ENCODE data around the gene GAL3ST2.
"Not testable (repeated sequence)": the region's sequence is repeated elsewhere in the genome, so short reads cannot be mapped to it uniquely, and the experiment has no call there.

The GAL3ST2 gene

DNA sequence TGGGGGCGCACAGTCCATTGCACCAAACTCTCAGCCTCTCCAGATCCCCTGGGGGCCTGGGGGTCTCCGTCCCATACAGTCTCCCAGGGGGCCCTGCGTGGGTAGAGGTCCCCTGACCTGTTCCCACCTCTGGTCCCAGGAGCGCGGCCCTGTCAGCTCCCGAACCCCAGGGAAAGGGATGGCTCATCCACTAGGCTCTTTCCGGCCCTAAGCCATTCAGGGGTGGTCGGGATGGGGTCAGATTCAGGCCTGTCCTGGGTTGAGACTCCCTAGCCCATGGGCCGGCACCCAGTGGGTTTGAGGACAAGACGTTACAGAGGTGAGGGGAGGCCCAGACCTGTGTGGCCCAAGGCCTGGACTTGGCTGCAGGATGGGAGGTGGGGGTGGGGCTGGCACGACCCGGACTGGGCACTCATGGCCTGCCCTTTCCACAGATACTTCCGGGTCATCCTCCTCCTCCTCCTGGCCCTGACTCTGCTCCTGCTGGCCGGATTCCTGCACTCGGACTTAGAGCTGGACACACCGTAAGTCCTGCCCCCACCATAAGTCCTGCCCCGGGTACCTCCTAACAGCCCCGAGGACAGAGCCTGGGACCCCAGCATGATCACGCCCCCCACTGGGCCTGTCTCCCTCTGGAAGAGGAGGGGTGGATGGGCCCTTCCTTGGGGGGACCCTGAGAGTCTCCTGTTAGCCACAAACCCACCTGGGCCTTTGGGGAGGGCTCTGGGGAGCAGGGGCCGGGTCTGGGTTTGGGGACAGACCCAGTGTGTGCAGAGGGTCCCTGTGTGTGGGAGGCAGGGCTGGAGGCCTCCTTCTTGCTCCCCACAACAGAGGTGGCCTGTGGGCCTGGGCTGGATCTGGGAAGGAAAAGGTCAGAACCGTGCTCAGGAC is 22.3 kb downstream of the GAL3ST2 start:
- no peak for TF ChIP-seq CTCF (IDR thresholded peaks at IDR 0.05; ENCODE audit: low read depth, low read length, missing control alignments)
- H3K4me3 ChIP-seq (replicated peaks; ENCODE audit: low read depth, low read length), result no peak overlapping the region
- DNase-seq (ENCODE audit: extremely low read depth, low read depth), result no peak

DNA sequence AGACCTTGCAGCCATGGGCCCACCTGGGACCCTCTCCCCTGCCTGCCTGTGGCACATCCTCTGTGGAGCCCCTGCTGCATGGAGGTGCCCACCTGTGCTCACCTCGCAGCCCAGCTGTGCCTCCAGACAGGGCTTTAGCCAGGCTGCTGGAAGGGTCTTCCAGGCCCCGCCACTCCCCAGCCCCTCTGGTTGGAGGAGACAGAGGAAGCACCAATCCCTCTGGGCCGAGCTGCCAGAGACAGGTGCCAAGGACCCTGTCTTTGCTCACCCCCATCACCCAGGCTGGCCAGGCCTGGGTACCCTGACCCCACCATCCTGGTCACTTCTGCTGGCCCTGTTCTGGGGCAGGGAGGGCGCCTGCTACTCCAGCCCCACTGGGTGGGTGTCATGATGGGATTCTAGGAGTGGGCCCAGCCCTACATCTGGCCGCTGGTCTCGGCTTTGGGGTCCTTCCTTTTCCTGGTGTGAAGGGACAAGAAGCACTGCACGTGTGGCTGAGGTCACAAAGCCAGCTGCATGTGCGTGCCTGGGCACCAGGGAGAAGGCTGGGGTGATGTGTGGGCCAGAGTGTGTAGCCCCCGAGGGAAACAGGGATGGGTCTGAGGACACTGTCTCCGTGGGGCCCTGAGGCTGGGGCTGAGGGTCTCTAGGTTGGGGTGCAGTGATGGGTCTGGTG is 23.0 kb downstream of the GAL3ST2 start:
- no peak overlapping the region for H3K4me3 ChIP-seq (replicated peaks; ENCODE audit: low read depth, low read length)
- no peak for DNase-seq (ENCODE audit: extremely low read depth, low read depth)
- no peak for TF ChIP-seq CTCF (IDR thresholded peaks at IDR 0.05; ENCODE audit: low read depth, low read length, missing control alignments)

- DNase-seq (ENCODE audit: extremely low read depth, low read depth); H3K4me3 ChIP-seq (replicated peaks; ENCODE audit: low read depth, low read length): not testable (repeated sequence)
These were observed 23.7 kb downstream of the GAL3ST2 start for GRCh38 chr2:241800198-241800903.

GRCh38 chr2:241801611-241802420 is 25.2 kb downstream of the GAL3ST2 start:
- DNase-seq (ENCODE audit: extremely low read depth, low read depth), result no peak
- TF ChIP-seq CTCF (IDR thresholded peaks at IDR 0.05; ENCODE audit: low read depth, low read length, missing control alignments), result no peak
- H3K4me3 ChIP-seq (replicated peaks; ENCODE audit: low read depth, low read length), result no peak overlapping the region

GRCh38 chr2:241802421-241803318 is 26.0 kb downstream of the GAL3ST2 start:
- H3K4me3 ChIP-seq (replicated peaks; ENCODE audit: low read depth, low read length), result peak overlapping the region; percentile 34
- TF ChIP-seq CTCF (IDR thresholded peaks at IDR 0.05; ENCODE audit: low read depth, low read length, missing control alignments), result no peak
- DNase-seq (ENCODE audit: extremely low read depth, low read depth), result no peak
